Stimulated activated CD8-positive, alpha-beta memory T cell treated with anti-CD3 and anti-CD28 coated beads, Interleukin-12 subunit alpha, Interleukin-12 subunit beta, amount 100 ng/mL, for 1 hour (primary cell): ENCODE results near the gene PPP4R1.
"Not testable (repeated sequence)": the region's sequence is repeated elsewhere in the genome, so short reads cannot be mapped to it uniquely, and the experiment has no call there.

Source experiments
- DNase-seq: peaks from one replicate; pipeline ENCODE4 v3.0.0-alpha.2; 2020; ENCODE audit warnings: low read depth

PPP4R1 gene

GRCh38 chr18:9614401-9615279, at the start of gene PPP4R1:
TSS of gene PPP4R1 (minus strand) at chr18:9614559. CDS start at chr18:9614484, 75 bp downstream.
- DNase-seq = peak; percentile 37

GRCh38 chr18:9663377-9663776, 49.0 kb upstream of the PPP4R1 start:
- DNase-seq = no peak

- no peak for DNase-seq
Measured at GRCh38 chr18:9661564-9661963, 47.2 kb upstream of the PPP4R1 start.

GRCh38 chr18:9659499-9660375, 45.4 kb upstream of the PPP4R1 start:
- no peak for DNase-seq

- DNase-seq = no peak
Measured at GRCh38 chr18:9658087-9658641, 43.8 kb upstream of the PPP4R1 start.

- DNase-seq = no peak
Measured at GRCh38 chr18:9655232-9655767, 40.9 kb upstream of the PPP4R1 start.

- DNase-seq = no peak
Measured at GRCh38 chr18:9653390-9653789, 39.0 kb upstream of the PPP4R1 start.

GRCh38 chr18:9649164-9649540, 34.8 kb upstream of the PPP4R1 start:
- no peak for DNase-seq

- DNase-seq = no peak
Measured at GRCh38 chr18:9648431-9649163, 34.2 kb upstream of the PPP4R1 start.

GRCh38 chr18:9647496-9648323, 33.4 kb upstream of the PPP4R1 start:
- DNase-seq = no peak

- no peak for DNase-seq
Measured at GRCh38 chr18:9643549-9643948, 29.2 kb upstream of the PPP4R1 start.

GRCh38 chr18:9642799-9643462, 28.6 kb upstream of the PPP4R1 start:
- DNase-seq = no peak

- DNase-seq = not testable (repeated sequence)
Measured at GRCh38 chr18:9641081-9641480, 26.7 kb upstream of the PPP4R1 start.

GRCh38 chr18:9638886-9639285, 24.5 kb upstream of the PPP4R1 start:
- DNase-seq = no peak

GRCh38 chr18:9637036-9637767, 22.8 kb upstream of the PPP4R1 start:
- no peak for DNase-seq

- DNase-seq = no peak
Measured at GRCh38 chr18:9634856-9635255, 20.5 kb upstream of the PPP4R1 start.

- DNase-seq = no peak
Measured at GRCh38 chr18:9631814-9632496, 17.6 kb upstream of the PPP4R1 start.

- no peak for DNase-seq
Measured at GRCh38 chr18:9630444-9630843, 16.1 kb upstream of the PPP4R1 start.

- no peak for DNase-seq
Measured at GRCh38 chr18:9629709-9630108, 15.3 kb upstream of the PPP4R1 start.
